ENCODE results near the gene TUBD1.

TUBD1 gene

GRCh38 chr17:59870482-59870881 lies 22.3 kb downstream of the TUBD1 start:
- DNase-seq (ENCODE audit: insufficient read length, low spot score) (no peak), FAIRE-seq (no peak)
- no peak for TF ChIP-seq CTCF (IDR thresholded peaks at IDR 0.05; ENCODE audit: insufficient read depth, missing control alignments)

- no peak for FAIRE-seq
- no peak for TF ChIP-seq CTCF (IDR thresholded peaks at IDR 0.05; ENCODE audit: insufficient read depth, missing control alignments)
- DNase-seq (ENCODE audit: insufficient read length, low spot score): no peak
Measured at GRCh38 chr17:59869941-59870218, 22.9 kb downstream of the TUBD1 start.

GRCh38 chr17:59863616-59864015 lies 29.1 kb downstream of the TUBD1 start:
- FAIRE-seq (no peak), DNase-seq (ENCODE audit: insufficient read length, low spot score) (no peak)
- no peak for TF ChIP-seq CTCF (IDR thresholded peaks at IDR 0.05; ENCODE audit: insufficient read depth, missing control alignments)

- peak; percentile 48 for TF ChIP-seq CTCF (IDR thresholded peaks at IDR 0.05; ENCODE audit: insufficient read depth, missing control alignments)
- no peak for FAIRE-seq
- DNase-seq (ENCODE audit: insufficient read length, low spot score): no peak
Measured at GRCh38 chr17:59859444-59860025, 33.2 kb downstream of the TUBD1 start.

- no peak for FAIRE-seq
Measured at GRCh38 chr17:59858932-59859331, 33.8 kb downstream of the TUBD1 start.

GRCh38 chr17:59858167-59858816 lies 34.5 kb downstream of the TUBD1 start:
- FAIRE-seq: no peak
- no peak for DNase-seq (ENCODE audit: insufficient read length, low spot score)
- TF ChIP-seq CTCF (IDR thresholded peaks at IDR 0.05; ENCODE audit: insufficient read depth, missing control alignments): no peak

More at GRCh38 chr17:59858932-59859331, 33.8 kb downstream of the TUBD1 start:
- no peak for DNase-seq (ENCODE audit: insufficient read length, low spot score)
- no peak for TF ChIP-seq CTCF (IDR thresholded peaks at IDR 0.05; ENCODE audit: insufficient read depth, missing control alignments)

Measured in D721Med (cell line).